ENCODE measurements around the gene SMPDL3A.
"Not testable (repeated sequence)": the region's sequence is repeated elsewhere in the genome, so short reads cannot be mapped to it uniquely, and the experiment has no call there.

- not testable (repeated sequence) for TF ChIP-seq CTCF (conservative IDR thresholded peaks at IDR 0.05 in 1 of 2, IDR thresholded peaks at IDR 0.05 in 1 of 2; ENCODE audit: extremely low read depth in 1 of 2, insufficient read depth in 1 of 2, low read depth in 1 of 2, low read length in 2 of 2); EZH2 (IDR thresholded peaks at IDR 0.05; ENCODE audit: borderline replicate concordance, low read length)
Observed at GRCh38 chr6:122748945-122749344, 40.1 kb upstream of the SMPDL3A start.

All from mammary epithelial cell (primary cell).